GM12801 (cell line): Measurements from ENCODE around the gene GIT2.

Experiments used
- TF ChIP-seq, protein P1 (sequence below): IDR thresholded peaks from one replicate; pipeline ENCODE4 v1.5.1; 2011; ENCODE audit warnings: control low read depth; ENCODE audit not compliant: insufficient read length; ENCODE audit errors: extremely low read depth

Gene GIT2

DNA sequence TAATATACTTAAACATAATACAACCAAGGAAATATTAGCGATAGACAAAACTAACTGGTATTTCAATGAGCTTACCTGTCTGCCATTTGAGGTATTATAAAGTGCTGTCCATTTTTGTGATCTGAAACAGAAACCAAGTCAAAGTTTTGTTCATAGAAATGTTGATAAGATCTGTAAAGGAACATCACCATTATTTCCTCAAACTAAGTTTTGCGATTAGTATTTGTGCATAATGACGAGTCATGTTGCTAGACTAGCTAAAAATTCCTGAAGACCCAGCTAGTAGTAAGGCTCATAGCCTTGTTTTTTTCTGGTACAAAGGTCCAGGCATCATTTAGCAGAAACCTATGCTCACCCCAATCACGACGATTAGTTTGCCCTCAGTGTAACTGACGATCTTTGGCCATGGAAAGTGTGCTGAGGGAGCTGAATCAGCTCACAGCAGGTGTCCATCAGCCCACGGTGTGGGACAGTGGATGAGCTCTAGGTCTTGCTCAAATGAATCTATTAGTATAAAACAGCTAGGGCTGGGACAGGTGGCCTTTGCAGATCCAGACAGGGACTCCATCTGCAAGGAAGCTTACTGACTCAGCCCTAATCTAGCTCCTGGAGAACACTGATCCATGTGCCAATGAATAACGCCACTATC, 28.7 kb downstream of the GIT2 start:
- TF ChIP-seq, protein P1, sequence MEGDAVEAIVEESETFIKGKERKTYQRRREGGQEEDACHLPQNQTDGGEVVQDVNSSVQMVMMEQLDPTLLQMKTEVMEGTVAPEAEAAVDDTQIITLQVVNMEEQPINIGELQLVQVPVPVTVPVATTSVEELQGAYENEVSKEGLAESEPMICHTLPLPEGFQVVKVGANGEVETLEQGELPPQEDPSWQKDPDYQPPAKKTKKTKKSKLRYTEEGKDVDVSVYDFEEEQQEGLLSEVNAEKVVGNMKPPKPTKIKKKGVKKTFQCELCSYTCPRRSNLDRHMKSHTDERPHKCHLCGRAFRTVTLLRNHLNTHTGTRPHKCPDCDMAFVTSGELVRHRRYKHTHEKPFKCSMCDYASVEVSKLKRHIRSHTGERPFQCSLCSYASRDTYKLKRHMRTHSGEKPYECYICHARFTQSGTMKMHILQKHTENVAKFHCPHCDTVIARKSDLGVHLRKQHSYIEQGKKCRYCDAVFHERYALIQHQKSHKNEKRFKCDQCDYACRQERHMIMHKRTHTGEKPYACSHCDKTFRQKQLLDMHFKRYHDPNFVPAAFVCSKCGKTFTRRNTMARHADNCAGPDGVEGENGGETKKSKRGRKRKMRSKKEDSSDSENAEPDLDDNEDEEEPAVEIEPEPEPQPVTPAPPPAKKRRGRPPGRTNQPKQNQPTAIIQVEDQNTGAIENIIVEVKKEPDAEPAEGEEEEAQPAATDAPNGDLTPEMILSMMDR, result no peak

DNA sequence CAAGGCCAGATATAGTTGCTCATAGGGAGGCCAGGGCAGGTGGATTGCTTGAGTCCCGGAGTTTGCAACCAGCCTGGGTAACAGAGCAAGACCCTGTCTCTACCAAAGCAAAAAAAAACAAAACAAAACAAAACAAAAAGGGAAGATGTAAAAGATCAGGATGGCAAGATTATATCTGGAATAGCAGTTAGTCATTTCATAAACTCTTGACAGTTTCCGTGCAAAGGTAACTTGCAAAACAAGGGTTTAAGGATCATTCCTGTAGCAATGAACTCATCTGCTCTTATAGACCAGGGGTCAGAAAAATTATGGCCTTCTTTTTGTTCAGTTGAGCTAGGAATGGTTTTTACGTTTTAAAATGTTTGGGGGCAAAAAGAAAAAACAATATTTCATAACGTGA, 29.6 kb downstream of the GIT2 start:
- TF ChIP-seq, protein P1, result no peak

DNA sequence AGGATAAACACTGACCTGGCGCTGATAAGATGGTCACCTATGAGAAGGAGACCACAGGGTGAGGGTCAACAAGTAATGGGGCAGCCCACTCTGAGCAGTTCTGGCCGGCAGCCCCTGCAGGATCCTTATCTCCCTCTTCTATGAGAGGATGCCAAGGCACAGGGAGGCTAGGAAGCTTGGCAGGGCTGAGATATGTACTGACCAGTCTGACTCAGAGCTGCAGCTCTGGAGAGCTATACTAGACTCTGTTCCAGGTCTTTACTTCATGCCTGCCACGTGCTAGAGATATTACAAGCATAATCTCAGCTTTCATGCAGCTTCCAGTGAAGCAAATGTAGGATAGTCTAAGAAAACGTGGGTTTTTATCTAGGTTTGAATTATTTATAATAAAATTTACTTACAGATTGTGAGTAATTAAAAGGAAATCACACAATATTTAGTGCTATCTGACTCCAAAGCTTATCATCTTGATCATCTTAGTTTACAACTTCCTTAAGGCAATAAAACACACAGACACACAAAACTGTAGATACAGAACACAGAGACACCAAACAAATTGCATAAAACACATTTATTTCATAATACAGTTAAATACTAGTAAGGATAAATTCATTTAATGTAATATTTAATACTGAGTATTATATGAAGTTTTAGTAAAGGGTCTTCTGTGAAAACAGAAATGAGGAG, 32.3 kb downstream of the GIT2 start:
- TF ChIP-seq, protein P1, result no peak

DNA sequence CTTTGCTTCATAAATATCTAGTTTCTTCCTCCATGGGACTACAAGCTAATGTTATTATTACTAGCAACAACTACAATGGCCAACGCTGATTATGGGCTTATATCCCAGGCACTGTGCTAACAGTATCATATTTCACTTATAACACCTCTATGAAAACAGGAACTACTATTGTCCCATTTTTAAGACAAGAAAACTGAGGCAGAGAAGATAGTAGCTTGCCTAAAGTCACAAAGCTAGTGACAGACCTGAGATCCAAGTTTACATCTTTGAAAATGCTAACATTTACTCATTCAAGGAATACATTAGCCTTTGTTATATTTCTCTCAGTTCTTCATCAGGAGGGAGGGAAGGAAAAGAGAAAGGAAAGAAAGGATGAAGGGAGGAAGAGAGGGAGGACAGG, 32.8 kb downstream of the GIT2 start:
- TF ChIP-seq, protein P1, result no peak

DNA sequence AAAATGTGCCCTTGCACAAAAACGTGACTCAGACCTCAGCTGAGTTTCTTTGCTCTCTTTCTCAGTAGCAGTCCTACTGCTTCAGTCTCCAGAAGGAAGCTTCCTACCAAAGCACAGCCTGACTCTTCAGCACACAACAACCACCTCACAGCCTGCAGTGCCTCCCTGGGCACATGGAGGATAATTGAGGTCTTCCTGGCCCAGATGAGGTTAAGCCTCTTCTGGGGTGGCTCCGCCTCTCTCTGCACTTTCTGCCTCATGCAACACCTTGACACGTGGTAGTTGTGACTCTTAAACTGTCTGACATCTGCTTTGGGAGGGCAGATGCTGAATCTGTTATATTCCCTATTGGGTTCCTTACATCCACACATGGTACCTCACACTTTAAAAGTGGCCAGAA, 33.8 kb downstream of the GIT2 start:
- TF ChIP-seq, protein P1, result no peak

DNA sequence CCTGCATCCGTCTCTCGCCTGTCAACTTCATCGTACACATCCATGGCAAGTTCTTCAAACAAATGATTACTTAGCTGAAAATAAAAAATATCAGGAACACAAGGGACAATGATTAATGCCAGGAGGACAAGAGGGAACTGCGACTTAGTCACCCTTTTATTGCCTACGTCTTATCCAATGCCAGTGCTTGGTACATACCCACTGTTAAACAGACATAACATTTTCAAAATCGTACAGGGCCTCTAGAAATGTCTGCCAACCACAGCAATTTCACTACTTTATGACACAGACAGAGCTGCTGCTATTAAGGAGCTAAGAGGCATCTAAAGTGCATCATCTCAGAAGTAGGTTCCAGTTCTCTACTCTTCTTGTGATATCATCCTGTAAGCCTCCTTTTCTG, 34.6 kb downstream of the GIT2 start:
- TF ChIP-seq, protein P1, result no peak

DNA sequence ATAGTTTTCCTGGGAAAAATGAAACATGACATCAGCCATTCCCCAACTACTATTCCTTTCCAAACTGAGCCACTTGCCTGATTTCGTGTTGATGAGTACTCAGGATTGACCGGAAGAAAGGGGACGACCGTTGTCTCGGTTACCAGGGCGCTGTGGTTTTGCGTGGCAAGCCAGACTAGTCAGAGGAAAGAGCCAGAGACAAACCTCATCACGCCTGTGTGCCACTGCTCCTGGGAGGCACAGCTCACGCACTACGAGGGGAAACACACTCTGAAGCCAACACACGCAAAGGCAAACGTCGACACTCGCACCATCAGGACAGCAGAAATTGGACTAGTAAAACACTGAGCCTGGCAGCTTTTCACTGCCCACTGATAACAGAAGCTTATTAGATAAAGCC, 35.0 kb downstream of the GIT2 start:
- TF ChIP-seq, protein P1, result no peak
